SK-N-MC (cell line): ENCODE data around the gene TLR1.

Experiments used
- EZH2 ChIP-seq: fragments of 200-600 bp; sonication (generic); IDR thresholded peaks from one replicate; pipeline ENCODE4 v1.6.1; 2017; ENCODE audit warnings: antibody characterized with exemption
- FOXP2 ChIP-seq: optimal IDR thresholded peaks from 2 replicates; pipeline ENCODE3; 2011; ENCODE audit warnings: mild to moderate bottlenecking, moderate library complexity; ENCODE audit not compliant: insufficient read depth; ENCODE audit errors: extremely low read length, control extremely low read depth
- POLR2AphosphoS5 ChIP-seq: IDR thresholded peaks from 2 replicates; pipeline ENCODE4 v1.6.1; 2012; ENCODE audit warnings: mild to moderate bottlenecking, low read depth, low read length, borderline replicate concordance

- TF ChIP-seq EZH2 = no peak
- no peak for TF ChIP-seq POLR2AphosphoS5
- no peak for TF ChIP-seq FOXP2
These were observed 3.6 kb downstream of the TLR1 start for GRCh38 chr4:38800961-38801450.
